Measurements from ENCODE around the gene TLE5. TPM values are rescaled to one million over a fixed set of nuclear protein-coding genes. Genes with fewer than 3 reads are reported as not detected.

The TLE5 gene
- polyA plus RNA-seq, 2 of the 4 experiments (the other 2 are of a cell fraction), result 171 to 216 TPM

GRCh38 chr19:3036119-3036976 lies 25.9 kb downstream of the TLE5 start:
- CTCF ChIA-PET, result interaction anchor here (0.5 to 3.1 kb wide), 19 partner anchors 9 to 966 kb away, joined by 3 to 19 read pairs (median 4); partner anchors contain the start of gene TLE6
- Histone ChIP-seq H3K4me2 (peak overlapping the region; percentile 87), H3K9me3 (no peaks in the 10 kb centered on the region), H3K4me3 (peak overlapping the region; percentile 65), H3K27ac (peak overlapping the region; percentile 90 to 94), H3K4me1 (peaks cover 12% of the 10 kb centered on the region)
- DNase-seq (ENCODE audit: low read depth in 1 of 2, low spot score in 1 of 2) (peak; percentile 73 to 90), ATAC-seq (peak; percentile 87), FAIRE-seq (no peak)
- 0% methylated on average over 1 of the region's 44 CpGs for WGBS (ENCODE audit: missing lambda C conversion rate)
- POLR2A ChIA-PET, result interaction anchor here (0.6 to 2.3 kb wide), 8 partner anchors 17 to 560 kb away, joined by 3 to 22 read pairs (median 8); partner anchors contain the start of genes GADD45B and TLE6
- TF ChIP-seq RARB (CRISPR knock-in tag; IDR thresholded peaks at IDR 0.05) (no peak), CHD2 (IDR thresholded peaks at IDR 0.05; ENCODE audit: low read length, partially characterized antibody) (no peak), JUN (IDR thresholded peaks at IDR 0.05) (peak in 1 of 2 experiments; percentile 31; a peak in 1 of 5 replicates), TP53 (CRISPR knock-in tag; IDR thresholded peaks at IDR 0.05) (no peak), CBX2 (IDR thresholded peaks at IDR 0.05; ENCODE audit: borderline replicate concordance, low read depth) (no peak), POLR2A (IDR thresholded peaks at IDR 0.05; ENCODE audit: low read length) (no peak), HMGXB4 (CRISPR knock-in tag; IDR thresholded peaks at IDR 0.05; ENCODE audit: borderline replicate concordance) (no peak), CHD4 (IDR thresholded peaks at IDR 0.05; ENCODE audit: borderline replicate concordance) (no peak; the same call in 1 of the 2 replicates), ZSCAN20 (CRISPR knock-in tag; IDR thresholded peaks at IDR 0.05) (no peak), ATOH8 (CRISPR knock-in tag; IDR thresholded peaks at IDR 0.05; ENCODE audit: low read depth) (no peak), MAZ (IDR thresholded peaks at IDR 0.05; ENCODE audit: borderline replicate concordance, low read depth, low read length) (no peak), KDM1A (IDR thresholded peaks at IDR 0.05; ENCODE audit: low read depth) (peak; percentile 94), FOXS1 (CRISPR knock-in tag; IDR thresholded peaks at IDR 0.05) (no peak), EHF (CRISPR knock-in tag; IDR thresholded peaks at IDR 0.05) (no peak), PHF8 (IDR thresholded peaks at IDR 0.05; ENCODE audit: borderline replicate concordance, low read depth) (peak; percentile 19; the same call in 1 of the 2 replicates), TFCP2L1 (CRISPR knock-in tag; IDR thresholded peaks at IDR 0.05) (no peak), RCOR1 (IDR thresholded peaks at IDR 0.05; ENCODE audit: low read depth, low read length) (no peak), GATA3 (IDR thresholded peaks at IDR 0.05; ENCODE audit: borderline replicate concordance) (no peak), POLR2AphosphoS2 (conservative IDR thresholded peaks at IDR 0.05; ENCODE audit: low read length) (no peak), MAFK (IDR thresholded peaks at IDR 0.05; ENCODE audit: partially characterized antibody) (no peak), HES2 (IDR thresholded peaks at IDR 0.05) (no peak), HDAC2 (IDR thresholded peaks at IDR 0.05) (no peak), FOSB (CRISPR knock-in tag; IDR thresholded peaks at IDR 0.05) (no peak), RFX5 (IDR thresholded peaks at IDR 0.05) (no peak), BCL3 (IDR thresholded peaks at IDR 0.05) (no peak), KDM5A (IDR thresholded peaks at IDR 0.05) (no peak), FOSL2 (IDR thresholded peaks at IDR 0.05) (no peak), FOSL2 (CRISPR knock-in tag; IDR thresholded peaks at IDR 0.05) (no peak), CTCF (IDR thresholded peaks at IDR 0.05) (peak; percentile 44), PBX3 (IDR thresholded peaks at IDR 0.05) (peak; percentile 94), NPAS2 (CRISPR knock-in tag; IDR thresholded peaks at IDR 0.05; ENCODE audit: borderline replicate concordance) (no peak), JUNB (IDR thresholded peaks at IDR 0.05) (no peak), HOXB5 (CRISPR knock-in tag; IDR thresholded peaks at IDR 0.05) (no peak), SMC3 (IDR thresholded peaks at IDR 0.05) (no peak; the same call in 2 of the 3 replicates)
